Measurements from ENCODE around the gene VN1R2.
A peak's percentile ranks its signal among the peaks of the same experiment; 100 is the strongest.
"Not testable (repeated sequence)": the region's sequence is repeated elsewhere in the genome, so short reads cannot be mapped to it uniquely, and the experiment has no call there.

The VN1R2 gene, protein sequence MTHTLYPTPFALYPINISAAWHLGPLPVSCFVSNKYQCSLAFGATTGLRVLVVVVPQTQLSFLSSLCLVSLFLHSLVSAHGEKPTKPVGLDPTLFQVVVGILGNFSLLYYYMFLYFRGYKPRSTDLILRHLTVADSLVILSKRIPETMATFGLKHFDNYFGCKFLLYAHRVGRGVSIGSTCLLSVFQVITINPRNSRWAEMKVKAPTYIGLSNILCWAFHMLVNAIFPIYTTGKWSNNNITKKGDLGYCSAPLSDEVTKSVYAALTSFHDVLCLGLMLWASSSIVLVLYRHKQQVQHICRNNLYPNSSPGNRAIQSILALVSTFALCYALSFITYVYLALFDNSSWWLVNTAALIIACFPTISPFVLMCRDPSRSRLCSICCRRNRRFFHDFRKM

GRCh38 chr19:53257715-53258342, at the start of gene VN1R2:
VN1R2 (plus strand) TSS chr19:53258292; CDS start chr19:53258376, 84 bp downstream.
- DNase-seq (ENCODE audit: low read depth): not testable (repeated sequence)

- DNase-seq (ENCODE audit: low read depth): not testable (repeated sequence)
Observed at GRCh38 chr19:53211554-53211953, 46.5 kb upstream of the VN1R2 start.

DNA sequence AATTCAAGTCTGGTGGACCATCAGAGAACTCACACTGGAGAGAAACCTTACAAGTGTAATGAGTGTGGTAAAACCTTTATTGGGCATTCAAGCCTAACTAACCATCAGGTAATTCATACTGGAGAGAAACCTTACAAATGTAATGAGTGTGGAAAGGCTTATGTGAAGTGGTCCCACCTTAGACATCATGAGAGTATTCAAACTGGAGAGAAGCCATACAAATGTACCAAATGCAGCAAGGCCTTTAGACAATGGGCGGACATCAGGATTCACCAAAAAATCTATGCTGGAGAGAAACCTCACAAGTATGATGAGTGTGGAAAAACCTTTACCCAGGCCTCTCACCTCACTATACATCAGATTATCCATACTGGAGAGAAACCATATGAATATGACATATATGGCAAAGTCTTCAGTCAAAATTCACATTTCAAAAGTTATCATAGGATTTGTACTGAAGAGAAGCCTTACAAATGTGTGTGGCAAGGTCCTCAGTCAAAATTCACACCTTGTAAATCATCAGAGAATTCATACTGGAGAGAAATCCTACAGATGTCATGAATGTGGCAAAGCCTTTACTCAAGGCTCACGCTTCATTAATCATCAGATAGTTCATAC, 45.3 kb upstream of the VN1R2 start:
- no peak for DNase-seq (ENCODE audit: low read depth)

- DNase-seq (ENCODE audit: low read depth): not testable (repeated sequence)
Observed at GRCh38 chr19:53222716-53223115, 35.4 kb upstream of the VN1R2 start.

GRCh38 chr19:53224606-53225005, 33.5 kb upstream of the VN1R2 start:
- no peak for DNase-seq (ENCODE audit: low read depth)

GRCh38 chr19:53237114-53237777, 20.8 kb upstream of the VN1R2 start:
- DNase-seq (ENCODE audit: low read depth): no peak

- no peak for DNase-seq (ENCODE audit: low read depth)
Observed at GRCh38 chr19:53246498-53246897, 11.6 kb upstream of the VN1R2 start.

DNA sequence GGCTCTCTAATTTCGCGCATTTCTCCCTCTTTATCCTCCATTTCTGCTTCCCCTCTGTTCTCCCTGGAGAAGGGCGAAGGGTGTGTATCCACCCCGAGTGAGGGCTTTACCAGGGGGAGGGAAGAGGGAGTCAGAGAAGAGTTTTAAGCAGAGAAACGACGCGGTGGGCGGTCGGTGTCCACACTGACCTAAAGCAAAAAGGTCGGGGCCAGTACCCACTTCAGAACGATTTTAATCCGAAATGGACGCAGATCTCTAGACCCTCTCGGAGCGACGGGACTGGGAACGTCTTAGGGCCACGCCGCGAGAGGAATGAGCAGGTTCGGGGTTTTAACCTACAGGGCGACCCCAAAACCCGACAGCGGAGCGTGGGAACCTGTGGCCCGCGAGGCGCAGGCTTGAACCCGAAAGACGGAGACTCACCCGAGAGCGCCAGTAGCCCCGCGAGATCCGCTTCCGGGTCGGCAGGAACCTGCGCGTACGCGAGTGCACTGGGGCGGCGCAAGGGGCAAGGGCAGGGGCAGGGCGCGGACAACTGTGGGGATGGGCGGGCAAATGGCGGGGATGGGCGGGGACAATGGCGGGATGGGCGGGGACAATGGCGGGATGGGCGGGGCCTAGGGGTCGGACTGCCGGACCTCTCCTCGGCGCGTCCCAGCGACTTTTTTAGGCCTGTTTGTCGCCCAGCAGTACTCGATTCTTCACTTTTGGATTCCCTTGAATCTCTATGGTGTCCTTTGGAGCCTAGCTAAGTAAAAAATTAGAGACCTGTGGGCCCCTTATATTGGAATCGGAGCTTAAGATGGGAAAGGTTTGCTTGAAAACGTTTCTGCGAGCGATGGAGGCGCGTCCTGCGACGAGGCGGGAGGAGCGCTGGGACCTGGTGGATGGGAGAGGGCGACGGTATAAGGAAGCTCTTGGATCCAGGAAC, 3.4 kb upstream of the VN1R2 start, which contains the start of gene ZNF677:
Gene ZNF677 (minus strand): TSS at position 463 of the 931 bp plus-strand sequence. CDS start 3,323 bp downstream, outside the sequence.
- DNase-seq (ENCODE audit: low read depth): peak; percentile 77

DNA sequence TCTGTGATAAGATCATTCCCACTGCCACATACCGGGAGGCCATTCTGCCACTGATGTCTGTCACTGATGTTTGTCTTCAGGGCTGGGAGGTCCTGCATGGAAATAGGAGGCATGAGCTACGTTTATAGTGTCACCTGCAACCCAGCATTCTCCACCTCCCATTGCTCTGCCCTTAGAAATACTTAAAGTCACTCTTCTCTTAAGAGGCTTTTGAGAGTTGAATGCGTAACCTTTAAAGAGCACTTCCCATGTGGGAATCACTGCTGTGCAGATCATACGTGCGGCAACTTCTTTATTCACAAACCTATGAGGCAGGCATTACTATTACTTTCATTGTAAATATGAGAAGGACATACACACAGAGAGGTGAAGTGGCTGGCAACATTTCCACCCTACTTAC, 9.5 kb downstream of the VN1R2 start, which contains the start of gene VN1R4:
Gene VN1R4 (minus strand): TSS at position 101 of the 400 bp plus-strand sequence. CDS start 58 bp downstream, at position 43.
- DNase-seq (ENCODE audit: low read depth): not testable (repeated sequence)

DNA sequence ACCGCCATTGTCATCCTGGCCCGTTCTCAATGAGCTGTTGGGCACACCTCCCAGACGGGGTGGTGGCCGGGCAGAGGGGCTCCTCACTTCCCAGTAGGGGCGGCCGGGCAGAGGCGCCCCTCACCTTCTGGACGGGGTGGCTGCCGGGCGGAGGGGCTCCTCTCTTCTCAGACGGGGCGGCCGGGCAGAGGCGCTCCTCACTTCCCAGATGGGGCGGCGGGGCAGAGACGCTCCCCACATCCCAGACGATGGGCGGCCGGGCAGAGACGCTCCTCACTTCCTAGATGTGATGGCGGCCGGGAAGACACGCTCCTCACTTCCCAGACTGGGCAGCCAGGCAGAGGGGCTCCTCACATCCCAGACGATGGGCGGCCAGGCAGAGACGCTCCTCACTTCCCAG, 11.8 kb downstream of the VN1R2 start:
- not testable (repeated sequence) for DNase-seq (ENCODE audit: low read depth)

- DNase-seq (ENCODE audit: low read depth): no peak
Observed at GRCh38 chr19:53272044-53272443, 14.0 kb downstream of the VN1R2 start.

DNA sequence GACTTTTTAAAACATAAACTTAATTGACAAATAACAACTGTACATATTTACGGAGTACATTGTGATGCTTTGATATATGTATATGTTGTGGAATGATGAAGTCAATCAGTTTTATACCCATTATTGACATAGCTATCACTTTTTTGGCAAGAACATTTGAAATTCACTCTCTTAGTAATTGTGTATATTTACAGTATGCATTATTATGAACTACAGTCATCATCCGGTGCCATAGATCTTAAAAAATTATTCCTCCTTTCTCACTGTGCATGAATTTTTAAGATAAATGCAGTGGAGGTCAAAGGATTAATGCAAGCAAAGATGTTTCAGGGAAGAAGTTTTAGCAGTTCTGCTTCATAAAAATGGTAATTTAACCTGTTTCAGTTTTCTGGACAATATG, 17.4 kb downstream of the VN1R2 start:
- no peak for DNase-seq (ENCODE audit: low read depth)

DNA sequence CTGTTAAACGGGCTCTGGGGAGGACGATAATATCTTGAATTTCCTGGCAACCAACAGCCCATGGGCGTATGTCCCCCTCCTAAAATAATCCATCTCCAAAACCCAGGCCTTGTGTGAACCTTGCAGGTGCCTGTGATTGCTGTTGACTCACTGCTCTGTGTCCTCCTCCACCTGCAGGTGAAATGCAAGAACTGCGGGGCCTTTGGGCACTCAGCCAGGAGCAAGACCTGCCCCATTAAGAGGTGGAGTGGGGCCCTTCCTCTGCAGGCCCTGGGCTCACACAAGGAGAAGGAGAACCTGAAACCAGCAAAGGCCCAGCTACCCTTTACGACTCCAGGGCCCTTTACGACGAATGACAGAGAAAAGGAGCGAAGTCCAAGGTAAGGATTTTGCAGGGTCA, 23.9 kb downstream of the VN1R2 start:
- DNase-seq (ENCODE audit: low read depth): not testable (repeated sequence)

GRCh38 chr19:53285087-53285486, 27.0 kb downstream of the VN1R2 start:
- DNase-seq (ENCODE audit: low read depth): no peak

- no peak for DNase-seq (ENCODE audit: low read depth)
Observed at GRCh38 chr19:53290758-53291549, 32.9 kb downstream of the VN1R2 start.

DNA sequence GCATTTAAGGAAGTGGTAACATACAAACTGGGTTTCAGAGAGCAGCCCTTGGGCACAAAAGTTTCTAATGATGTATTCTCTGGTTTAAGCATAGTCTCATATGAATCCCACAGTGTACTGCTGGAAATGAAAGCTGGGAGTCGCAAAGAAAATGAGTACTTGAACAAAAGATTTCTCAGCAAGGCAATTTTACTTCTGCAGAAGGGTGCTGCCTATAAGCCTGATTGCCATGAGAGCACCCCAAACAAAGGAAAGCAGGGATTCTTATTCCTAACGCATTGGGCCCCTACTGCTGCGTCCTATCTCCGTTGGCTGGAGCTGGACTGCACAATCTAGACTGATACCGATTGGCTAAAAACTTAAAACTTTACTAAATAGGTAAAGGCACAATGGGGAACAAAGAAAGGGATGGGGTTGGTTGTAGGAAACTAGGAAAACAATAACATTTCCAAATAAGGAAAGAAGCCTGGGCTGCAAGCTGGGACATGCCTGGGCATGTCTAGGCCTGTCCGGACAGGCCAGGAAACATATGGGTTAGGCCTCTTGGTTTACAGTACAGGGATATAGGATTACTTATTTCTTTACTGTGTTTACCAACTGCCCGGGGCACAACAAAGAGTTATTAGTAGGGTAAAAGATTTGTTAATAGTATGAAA, 36.8 kb downstream of the VN1R2 start:
- no peak for DNase-seq (ENCODE audit: low read depth)

DNA sequence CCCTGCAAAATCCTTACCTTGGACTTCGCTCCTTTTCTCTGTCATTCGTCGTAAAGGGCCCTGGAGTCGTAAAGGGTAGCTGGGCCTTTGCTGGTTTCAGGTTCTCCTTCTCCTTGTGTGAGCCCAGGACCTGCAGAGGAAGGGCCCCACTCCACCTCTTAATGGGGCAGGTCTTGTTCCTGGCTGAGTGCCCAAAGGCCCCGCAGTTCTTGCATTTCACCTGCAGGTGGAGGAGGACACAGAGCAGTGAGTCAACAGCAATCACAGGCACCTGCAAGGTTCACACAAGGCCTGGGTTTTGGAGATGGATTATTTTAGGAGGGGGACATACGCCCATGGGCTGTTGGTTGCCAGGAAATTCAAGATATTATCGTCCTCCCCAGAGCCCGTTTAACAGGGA, 43.2 kb downstream of the VN1R2 start:
- not testable (repeated sequence) for DNase-seq (ENCODE audit: low read depth)

- DNase-seq (ENCODE audit: low read depth): no peak
Observed at GRCh38 chr19:53308339-53308811, 50.3 kb downstream of the VN1R2 start.

Measured in fibroblast of the conjunctiva (primary cell).